Activated naive CD8-positive, alpha-beta T cell treated with anti-CD3 and anti-CD28 coated beads for 36 hours (primary cell): ENCODE data around the gene LCE3C. TPM values are rescaled to one million over a fixed set of nuclear protein-coding genes. Genes with fewer than 3 reads are reported as not detected.
"Not testable (repeated sequence)": the region's sequence is repeated elsewhere in the genome, so short reads cannot be mapped to it uniquely, and the experiment has no call there.

Experiments used
- DNase-seq: peaks from one replicate; pipeline ENCODE4 v3.0.0; 2021
- H3K27ac Mint-ChIP-seq: one replicate; pipeline ENCODE4 v1.8.0; 2022; ENCODE audit warnings: mild to moderate bottlenecking, moderate library complexity, mixed read lengths
- H3K27me3 Mint-ChIP-seq: one replicate; pipeline ENCODE4 v1.8.0; 2022; ENCODE audit warnings: mild to moderate bottlenecking, mixed read lengths
- H3K36me3 Mint-ChIP-seq: one replicate; pipeline ENCODE4 v1.8.0; 2021; ENCODE audit warnings: mild to moderate bottlenecking, mixed read lengths
- H3K4me1 Mint-ChIP-seq: one replicate; pipeline ENCODE4 v1.8.0; 2021; ENCODE audit warnings: mixed read lengths
- H3K4me3 Mint-ChIP-seq: one replicate; pipeline ENCODE4 v1.8.0; 2022; ENCODE audit warnings: mild to moderate bottlenecking, moderate library complexity, mixed read lengths
- H3K9me3 Mint-ChIP-seq: one replicate; pipeline ENCODE4 v1.8.0; 2022; ENCODE audit warnings: mixed read lengths
- total RNA-seq, 2 experiments: library from RNA; stranded (reverse); gene quantifications; one replicate each; pipeline ENCODE4 v1.2.3, GENCODE V29; 2021

LCE3C gene, protein sequence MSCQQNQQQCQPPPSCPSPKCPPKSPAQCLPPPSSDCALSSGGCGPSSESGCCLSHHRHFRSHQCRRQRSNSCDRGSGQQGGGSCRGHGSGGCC
- not detected for total RNA-seq

- Mint-ChIP-seq H3K27ac (no peak within 1 kb of the TSS), H3K9me3 (peaks cover 2% of the 10 kb centered on the region), H3K36me3 (no peaks in the 10 kb centered on the region), H3K27me3 (peaks cover 9% of the 10 kb centered on the region), H3K4me1 (no peaks in the 10 kb centered on the region), H3K4me3 (no peak within 1 kb of the TSS)
- DNase-seq: no peak
Observed at GRCh38 chr1:152599934-152600333, at the start of gene LCE3C. TSS of gene LCE3C (plus strand) at chr1:152600234. CDS start at chr1:152600732, 498 bp downstream.

GRCh38 chr1:152565115-152565514 lies 34.9 kb upstream of the LCE3C start:
- H3K27me3 Mint-ChIP-seq: peaks cover 5% of the 10 kb centered on the region
- no peak overlapping the region for H3K4me3 Mint-ChIP-seq
- H3K36me3 Mint-ChIP-seq: no peaks in the 10 kb centered on the region
- H3K4me1 Mint-ChIP-seq: no peaks in the 10 kb centered on the region
- no peak overlapping the region for H3K27ac Mint-ChIP-seq
- no peak for DNase-seq
- H3K9me3 Mint-ChIP-seq: peaks cover 6% of the 10 kb centered on the region

GRCh38 chr1:152565535-152566215 lies 34.4 kb upstream of the LCE3C start:
- H3K4me3 Mint-ChIP-seq: no peak overlapping the region
- no peaks in the 10 kb centered on the region for H3K4me1 Mint-ChIP-seq
- peaks cover 5% of the 10 kb centered on the region for H3K27me3 Mint-ChIP-seq
- DNase-seq: no peak
- no peaks in the 10 kb centered on the region for H3K36me3 Mint-ChIP-seq
- H3K27ac Mint-ChIP-seq: no peak overlapping the region
- H3K9me3 Mint-ChIP-seq: peaks cover 6% of the 10 kb centered on the region

GRCh38 chr1:152566681-152567080 lies 33.4 kb upstream of the LCE3C start, which contains the start of gene LCE3E:
TSS of gene LCE3E (minus strand) at chr1:152566780. CDS start at chr1:152566208, 572 bp downstream.
- Mint-ChIP-seq H3K9me3 (peaks cover 8% of the 10 kb centered on the region), H3K27ac (no peak within 1 kb of the TSS), H3K36me3 (no peaks in the 10 kb centered on the region), H3K4me3 (no peak within 1 kb of the TSS), H3K4me1 (no peaks in the 10 kb centered on the region), H3K27me3 (peaks cover 11% of the 10 kb centered on the region)
- DNase-seq: no peak

DNA sequence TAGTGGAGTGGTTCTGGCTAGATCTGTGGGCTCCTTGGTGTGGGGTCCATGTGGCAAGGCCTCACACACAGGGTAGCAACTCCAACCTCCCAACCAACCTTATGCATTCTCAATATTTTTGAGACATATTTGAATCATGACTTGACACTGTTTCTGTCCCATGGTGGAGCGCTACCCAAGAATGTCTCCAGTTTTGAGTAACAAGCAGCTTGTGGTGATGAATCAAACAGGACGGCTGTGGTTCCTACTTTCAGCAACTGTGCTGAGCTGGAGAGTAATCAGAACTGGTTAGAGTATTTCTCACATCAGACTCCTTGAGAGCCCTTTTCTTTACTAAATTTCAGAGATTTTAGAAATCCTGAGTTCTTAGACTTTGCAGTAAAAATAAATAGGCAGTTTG lies 22.9 kb upstream of the LCE3C start:
- Mint-ChIP-seq H3K4me3 (no peak overlapping the region), H3K27ac (no peak overlapping the region), H3K4me1 (no peaks in the 10 kb centered on the region), H3K9me3 (no peaks in the 10 kb centered on the region), H3K36me3 (no peaks in the 10 kb centered on the region), H3K27me3 (peaks cover 36% of the 10 kb centered on the region)
- DNase-seq: no peak

DNA sequence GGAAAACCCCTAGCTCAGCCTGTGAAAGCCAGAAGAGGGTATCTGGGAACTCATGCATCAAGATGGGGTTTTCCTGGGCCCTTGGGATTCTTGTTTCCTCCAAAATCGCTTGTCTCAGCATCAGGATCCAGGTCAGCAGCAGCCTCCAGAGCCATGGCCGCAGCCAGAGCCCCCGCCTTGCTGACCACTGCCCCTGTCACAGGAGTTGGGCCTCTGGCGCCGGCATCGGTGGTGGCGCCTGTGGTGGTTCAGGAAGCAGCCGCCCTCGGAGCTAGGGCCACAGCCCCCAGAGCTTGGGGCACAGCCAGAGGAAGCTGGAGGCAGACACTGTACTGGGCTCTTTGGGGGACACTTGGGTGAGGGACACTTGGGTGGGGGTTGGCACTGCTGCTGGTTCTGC lies 20.5 kb upstream of the LCE3C start:
- not testable (repeated sequence) for H3K4me3 Mint-ChIP-seq, H3K36me3 Mint-ChIP-seq, H3K9me3 Mint-ChIP-seq, DNase-seq, H3K4me1 Mint-ChIP-seq, H3K27ac Mint-ChIP-seq
- peaks cover 22% of the 10 kb centered on the region for H3K27me3 Mint-ChIP-seq

GRCh38 chr1:152580433-152580832 lies 19.6 kb upstream of the LCE3C start, which contains the start of gene LCE3D:
TSS of gene LCE3D (minus strand) at chr1:152580516. CDS start at chr1:152579936, 580 bp downstream.
- Mint-ChIP-seq H3K9me3 (no peaks in the 10 kb centered on the region), H3K27ac (no peak within 1 kb of the TSS), H3K27me3 (peaks cover 15% of the 10 kb centered on the region), H3K4me3 (no peak within 1 kb of the TSS), H3K36me3 (no peaks in the 10 kb centered on the region), H3K4me1 (no peaks in the 10 kb centered on the region)
- no peak for DNase-seq

DNA sequence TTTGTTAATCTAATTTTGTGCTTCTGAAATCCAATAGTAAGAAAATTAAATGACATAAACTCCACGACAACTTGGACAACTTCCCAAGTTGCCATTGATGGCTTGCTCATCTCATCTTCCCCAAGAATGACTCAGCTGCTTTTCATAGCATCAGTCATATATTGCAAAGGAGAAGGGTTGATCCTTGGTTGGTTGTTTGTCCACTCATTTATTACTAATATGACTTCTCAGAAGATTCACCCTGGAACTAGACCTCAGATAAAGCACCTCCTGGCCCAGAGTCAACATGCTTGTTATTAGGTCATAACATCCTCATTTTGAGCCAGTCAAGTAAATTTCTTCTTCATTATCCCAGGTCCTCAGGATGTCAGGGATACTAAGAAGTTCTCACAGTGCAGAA lies 17.4 kb upstream of the LCE3C start:
- Mint-ChIP-seq H3K36me3 (no peaks in the 10 kb centered on the region), H3K4me1 (no peaks in the 10 kb centered on the region), H3K27me3 (peaks cover 12% of the 10 kb centered on the region), H3K9me3 (no peaks in the 10 kb centered on the region), H3K4me3 (no peak overlapping the region), H3K27ac (no peak overlapping the region)
- no peak for DNase-seq

DNA sequence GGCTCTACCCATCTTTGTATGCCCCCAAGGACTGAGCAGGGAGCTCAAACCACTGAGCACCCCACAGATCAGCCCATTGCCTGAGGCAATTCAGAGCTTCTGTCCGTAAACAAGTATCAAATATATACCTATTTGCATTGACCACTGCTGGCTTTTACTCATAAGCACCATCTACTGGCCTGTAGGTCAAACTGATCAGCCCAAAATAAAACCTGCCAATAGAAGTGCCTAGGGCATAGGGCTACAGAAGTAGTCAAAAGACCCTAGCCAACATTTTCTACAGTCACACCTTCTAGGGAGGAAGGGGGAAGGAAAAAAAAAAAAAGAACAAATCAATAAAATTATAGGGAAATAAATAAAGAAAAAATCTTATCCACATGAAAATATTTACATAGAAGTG lies 14.4 kb upstream of the LCE3C start:
- Mint-ChIP-seq H3K4me1 (no peaks in the 10 kb centered on the region), H3K36me3 (no peaks in the 10 kb centered on the region), H3K4me3 (no peak overlapping the region), H3K9me3 (no peaks in the 10 kb centered on the region), H3K27me3 (no peaks in the 10 kb centered on the region), H3K27ac (no peak overlapping the region)
- no peak for DNase-seq

GRCh38 chr1:152596986-152597385 lies 3.0 kb upstream of the LCE3C start:
- peaks cover 3% of the 10 kb centered on the region for H3K9me3 Mint-ChIP-seq
- H3K36me3 Mint-ChIP-seq: no peaks in the 10 kb centered on the region
- peaks cover 4% of the 10 kb centered on the region for H3K27me3 Mint-ChIP-seq
- no peaks in the 10 kb centered on the region for H3K4me1 Mint-ChIP-seq
- DNase-seq: no peak
- H3K27ac Mint-ChIP-seq: no peak overlapping the region
- no peak overlapping the region for H3K4me3 Mint-ChIP-seq

GRCh38 chr1:152613511-152613910 lies 13.5 kb downstream of the LCE3C start, which contains the start of gene LCE3B:
TSS of gene LCE3B (plus strand) at chr1:152613811. CDS start at chr1:152613811, 0 bp downstream.
- H3K36me3 Mint-ChIP-seq: no peaks in the 10 kb centered on the region
- H3K27ac Mint-ChIP-seq: no peak within 1 kb of the TSS
- H3K9me3 Mint-ChIP-seq: peaks cover 2% of the 10 kb centered on the region
- no peak within 1 kb of the TSS for H3K4me3 Mint-ChIP-seq
- DNase-seq: no peak
- H3K27me3 Mint-ChIP-seq: peaks cover 16% of the 10 kb centered on the region
- no peaks in the 10 kb centered on the region for H3K4me1 Mint-ChIP-seq

GRCh38 chr1:152621993-152622392 lies 22.0 kb downstream of the LCE3C start:
- Mint-ChIP-seq H3K27me3 (peaks cover 34% of the 10 kb centered on the region), H3K27ac (no peak overlapping the region), H3K36me3 (peaks cover 2% of the 10 kb centered on the region), H3K9me3 (peaks cover 13% of the 10 kb centered on the region), H3K4me3 (no peak overlapping the region), H3K4me1 (no peaks in the 10 kb centered on the region)
- DNase-seq: no peak

- H3K4me3 Mint-ChIP-seq: no peak within 1 kb of the TSS
- peaks cover 13% of the 10 kb centered on the region for H3K9me3 Mint-ChIP-seq
- peaks cover 2% of the 10 kb centered on the region for H3K36me3 Mint-ChIP-seq
- peaks cover 34% of the 10 kb centered on the region for H3K27me3 Mint-ChIP-seq
- H3K4me1 Mint-ChIP-seq: no peaks in the 10 kb centered on the region
- no peak for DNase-seq
- no peak within 1 kb of the TSS for H3K27ac Mint-ChIP-seq
Observed at GRCh38 chr1:152622803-152623202, 22.8 kb downstream of the LCE3C start, which contains the start of gene LCE3A. TSS of gene LCE3A (minus strand) at chr1:152623103. CDS start at chr1:152623103, 0 bp downstream.

DNA sequence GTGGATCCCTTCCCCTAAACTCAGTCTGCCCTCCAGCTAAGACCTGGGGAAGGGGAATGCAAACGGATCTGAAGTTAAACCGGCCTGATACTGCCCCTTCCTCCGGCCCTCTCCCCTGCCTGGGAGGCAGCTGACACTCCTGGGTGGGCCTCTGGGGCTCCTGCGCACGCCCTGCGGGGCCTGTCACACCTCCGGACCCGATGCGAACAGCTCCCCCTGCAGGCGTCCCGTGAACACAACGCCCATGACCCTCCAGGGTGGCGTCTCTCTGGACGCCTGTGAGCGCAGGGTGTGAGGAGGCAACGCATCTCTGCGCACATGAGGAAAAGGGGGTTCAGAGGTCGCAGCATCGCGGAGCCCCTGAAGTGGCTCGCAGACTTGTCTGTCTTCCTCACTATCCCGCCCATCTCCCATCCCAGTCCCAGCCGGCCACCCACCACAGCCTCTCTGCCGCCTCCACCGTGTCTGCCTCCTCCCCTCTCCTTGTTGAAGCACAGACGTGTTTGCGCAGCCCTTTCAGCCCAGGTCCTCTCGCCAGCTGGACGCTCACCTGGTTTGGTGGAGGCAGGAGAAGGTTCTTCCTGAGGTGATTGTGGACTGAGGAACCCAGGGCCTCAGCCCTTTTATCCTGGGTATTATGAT lies 23.3 kb downstream of the LCE3C start:
- no peak overlapping the region for H3K27ac Mint-ChIP-seq
- peaks cover 34% of the 10 kb centered on the region for H3K27me3 Mint-ChIP-seq
- no peak overlapping the region for H3K4me3 Mint-ChIP-seq
- H3K4me1 Mint-ChIP-seq: no peaks in the 10 kb centered on the region
- peak; percentile 27 for DNase-seq
- peaks cover 12% of the 10 kb centered on the region for H3K9me3 Mint-ChIP-seq
- H3K36me3 Mint-ChIP-seq: peaks cover 2% of the 10 kb centered on the region

DNA sequence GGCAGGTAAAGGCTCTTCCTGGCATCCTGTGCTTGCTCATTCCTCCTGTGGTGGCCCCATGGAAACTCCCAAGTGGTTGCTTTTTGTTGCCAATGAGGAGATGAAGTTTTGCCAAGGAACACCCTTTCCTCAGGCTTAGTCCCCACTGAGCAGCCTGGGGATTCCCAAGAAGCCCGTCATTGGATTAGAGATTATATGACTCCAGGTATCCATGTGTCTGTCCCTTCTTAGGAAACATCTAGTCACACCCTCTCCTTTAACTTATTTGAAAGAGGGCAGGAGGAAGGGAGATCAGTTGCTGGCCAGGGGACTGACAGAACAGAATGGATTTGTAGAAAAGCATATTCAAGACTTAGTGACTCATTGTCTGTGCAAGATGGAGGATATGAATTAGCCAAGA lies 26.7 kb downstream of the LCE3C start:
- no peak for DNase-seq
- Mint-ChIP-seq H3K9me3 (peaks cover 2% of the 10 kb centered on the region), H3K27me3 (peaks cover 44% of the 10 kb centered on the region), H3K36me3 (no peaks in the 10 kb centered on the region), H3K27ac (no peak overlapping the region), H3K4me1 (no peaks in the 10 kb centered on the region), H3K4me3 (no peak overlapping the region)
